ENCODE measurements around the gene SKI. TPM values are rescaled to one million over a fixed set of nuclear protein-coding genes. Genes with fewer than 3 reads are reported as not detected.

Gene SKI
- total RNA-seq, 1 donor, result 48.9 TPM

DNA sequence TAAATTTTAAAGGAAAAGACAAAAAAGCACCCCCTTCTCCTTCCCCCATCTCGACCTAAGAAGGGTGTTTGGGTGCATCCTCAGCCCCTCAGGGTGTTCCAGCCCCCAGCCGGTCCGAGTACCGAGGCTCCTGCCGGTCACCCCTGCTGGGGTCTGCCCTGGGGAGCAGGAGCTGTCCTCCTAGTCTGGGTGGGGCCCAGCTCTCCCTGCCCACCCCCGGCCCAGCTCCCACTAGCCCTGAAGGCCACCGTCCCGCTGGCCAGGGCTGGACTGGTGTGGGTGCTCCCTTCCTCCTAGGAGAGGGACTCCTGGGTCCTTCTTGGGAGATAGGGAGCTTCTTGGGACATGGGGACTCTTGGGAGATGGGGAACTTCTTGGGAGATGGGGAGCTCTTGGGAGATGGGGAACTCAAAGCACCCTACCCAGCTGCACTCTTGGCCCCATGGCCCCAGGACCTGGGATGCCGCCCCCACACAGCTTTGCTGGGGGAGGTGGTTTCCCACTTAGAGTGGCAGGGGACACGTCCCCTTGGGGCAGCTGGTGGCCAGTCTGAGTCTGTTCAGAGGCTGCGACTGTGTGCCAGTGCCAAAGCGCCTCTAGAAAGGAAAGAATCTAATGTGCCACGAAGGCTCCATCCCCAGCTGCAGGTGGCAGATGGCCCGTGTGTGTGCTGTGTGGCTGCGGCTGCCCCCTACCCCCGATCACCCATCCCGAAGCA lies 118.7 kb downstream of the SKI start:
- Histone ChIP-seq H3K79me2 (ENCODE audit: insufficient read depth, low read length) (no peaks in the 10 kb centered on the region), H3K36me3 (ENCODE audit: insufficient read depth, low read length) (no peaks in the 10 kb centered on the region), H3K27ac (ENCODE audit: low read depth, low read length) (no peak overlapping the region), H4K20me1 (ENCODE audit: insufficient read depth, low read length) (no peaks in the 10 kb centered on the region), H3K9me3 (ENCODE audit: low read depth, low read length) (no peaks in the 10 kb centered on the region), H3K27me3 (ENCODE audit: insufficient read depth, low read length) (no peaks in the 10 kb centered on the region), H3K4me2 (ENCODE audit: insufficient read depth, low read length) (no peak overlapping the region), H2AFZ (ENCODE audit: low read length) (no peak overlapping the region), H3K4me1 (ENCODE audit: insufficient read depth, low read length) (no peaks in the 10 kb centered on the region), H3K4me3 (ENCODE audit: insufficient read depth, low read length) (no peak overlapping the region)
- TF ChIP-seq, protein P1, sequence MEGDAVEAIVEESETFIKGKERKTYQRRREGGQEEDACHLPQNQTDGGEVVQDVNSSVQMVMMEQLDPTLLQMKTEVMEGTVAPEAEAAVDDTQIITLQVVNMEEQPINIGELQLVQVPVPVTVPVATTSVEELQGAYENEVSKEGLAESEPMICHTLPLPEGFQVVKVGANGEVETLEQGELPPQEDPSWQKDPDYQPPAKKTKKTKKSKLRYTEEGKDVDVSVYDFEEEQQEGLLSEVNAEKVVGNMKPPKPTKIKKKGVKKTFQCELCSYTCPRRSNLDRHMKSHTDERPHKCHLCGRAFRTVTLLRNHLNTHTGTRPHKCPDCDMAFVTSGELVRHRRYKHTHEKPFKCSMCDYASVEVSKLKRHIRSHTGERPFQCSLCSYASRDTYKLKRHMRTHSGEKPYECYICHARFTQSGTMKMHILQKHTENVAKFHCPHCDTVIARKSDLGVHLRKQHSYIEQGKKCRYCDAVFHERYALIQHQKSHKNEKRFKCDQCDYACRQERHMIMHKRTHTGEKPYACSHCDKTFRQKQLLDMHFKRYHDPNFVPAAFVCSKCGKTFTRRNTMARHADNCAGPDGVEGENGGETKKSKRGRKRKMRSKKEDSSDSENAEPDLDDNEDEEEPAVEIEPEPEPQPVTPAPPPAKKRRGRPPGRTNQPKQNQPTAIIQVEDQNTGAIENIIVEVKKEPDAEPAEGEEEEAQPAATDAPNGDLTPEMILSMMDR (IDR thresholded peaks at IDR 0.05; ENCODE audit: extremely low read depth, low read depth, low read length), result no peak
- peak; percentile 80 for DNase-seq (ENCODE audit: insufficient read length, low spot score, missing footprints)

DNA sequence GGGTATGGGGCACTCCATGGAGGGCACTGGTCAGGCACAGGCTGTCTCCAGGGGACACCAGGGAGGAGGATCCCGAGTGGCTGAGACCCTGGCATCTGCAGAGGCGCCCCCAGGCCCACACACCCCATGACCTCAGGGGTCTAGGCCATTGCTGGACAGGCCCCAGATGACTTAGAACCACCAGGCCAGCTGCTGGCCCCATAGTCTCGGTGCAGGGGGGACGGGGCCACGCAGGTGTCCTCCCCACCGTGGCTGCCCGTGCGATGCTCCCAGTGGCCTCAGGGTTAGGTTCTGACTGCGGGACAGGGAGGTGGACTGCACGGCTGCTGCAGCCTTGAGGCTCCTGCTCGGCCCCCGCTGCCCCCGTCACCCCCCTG lies 119.3 kb downstream of the SKI start:
- DNase-seq (ENCODE audit: insufficient read length, low spot score, missing footprints), result peak; percentile 84
- no peaks in the 10 kb centered on the region for H3K79me2 ChIP-seq (ENCODE audit: insufficient read depth, low read length)
- no peaks in the 10 kb centered on the region for H3K27me3 ChIP-seq (ENCODE audit: insufficient read depth, low read length)
- H4K20me1 ChIP-seq (ENCODE audit: insufficient read depth, low read length), result no peaks in the 10 kb centered on the region
- H2AFZ ChIP-seq (ENCODE audit: low read length), result no peak overlapping the region
- H3K9me3 ChIP-seq (ENCODE audit: low read depth, low read length), result no peaks in the 10 kb centered on the region
- H3K4me3 ChIP-seq (ENCODE audit: insufficient read depth, low read length), result no peak overlapping the region
- H3K36me3 ChIP-seq (ENCODE audit: insufficient read depth, low read length), result no peaks in the 10 kb centered on the region
- TF ChIP-seq, protein P1 (IDR thresholded peaks at IDR 0.05; ENCODE audit: extremely low read depth, low read depth, low read length), result no peak
- no peak overlapping the region for H3K4me2 ChIP-seq (ENCODE audit: insufficient read depth, low read length)
- H3K27ac ChIP-seq (ENCODE audit: low read depth, low read length), result no peak overlapping the region
- H3K4me1 ChIP-seq (ENCODE audit: insufficient read depth, low read length), result no peaks in the 10 kb centered on the region

DNA sequence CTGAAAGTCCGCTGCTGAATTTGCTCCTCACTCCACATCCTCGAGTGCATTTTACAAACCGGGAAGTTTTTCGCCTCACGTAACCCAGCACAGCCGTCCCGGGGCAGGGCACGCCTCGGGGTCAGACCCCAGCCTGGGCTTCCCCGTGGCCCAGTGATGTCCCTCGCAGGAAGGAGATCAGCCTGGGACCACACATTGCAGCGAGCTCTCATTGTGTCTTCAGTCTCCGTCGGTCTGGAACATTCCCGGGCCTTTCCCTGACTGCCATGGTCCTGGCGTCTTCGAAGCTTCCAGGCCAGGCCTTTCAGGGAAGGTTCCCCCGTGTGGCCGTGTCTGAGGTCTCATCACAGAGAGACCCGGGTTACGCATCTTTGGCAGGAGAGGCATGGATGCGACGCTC lies 119.8 kb downstream of the SKI start:
- Histone ChIP-seq H3K4me3 (ENCODE audit: insufficient read depth, low read length) (no peak overlapping the region), H3K79me2 (ENCODE audit: insufficient read depth, low read length) (no peaks in the 10 kb centered on the region), H3K27ac (ENCODE audit: low read depth, low read length) (no peak overlapping the region), H3K9me3 (ENCODE audit: low read depth, low read length) (no peaks in the 10 kb centered on the region), H3K4me2 (ENCODE audit: insufficient read depth, low read length) (no peak overlapping the region), H3K27me3 (ENCODE audit: insufficient read depth, low read length) (no peaks in the 10 kb centered on the region), H3K4me1 (ENCODE audit: insufficient read depth, low read length) (no peaks in the 10 kb centered on the region), H3K36me3 (ENCODE audit: insufficient read depth, low read length) (no peaks in the 10 kb centered on the region), H2AFZ (ENCODE audit: low read length) (no peak overlapping the region), H4K20me1 (ENCODE audit: insufficient read depth, low read length) (no peaks in the 10 kb centered on the region)
- peak; percentile 69 for DNase-seq (ENCODE audit: insufficient read length, low spot score, missing footprints)
- TF ChIP-seq, protein P1 (IDR thresholded peaks at IDR 0.05; ENCODE audit: extremely low read depth, low read depth, low read length), result no peak

DNA sequence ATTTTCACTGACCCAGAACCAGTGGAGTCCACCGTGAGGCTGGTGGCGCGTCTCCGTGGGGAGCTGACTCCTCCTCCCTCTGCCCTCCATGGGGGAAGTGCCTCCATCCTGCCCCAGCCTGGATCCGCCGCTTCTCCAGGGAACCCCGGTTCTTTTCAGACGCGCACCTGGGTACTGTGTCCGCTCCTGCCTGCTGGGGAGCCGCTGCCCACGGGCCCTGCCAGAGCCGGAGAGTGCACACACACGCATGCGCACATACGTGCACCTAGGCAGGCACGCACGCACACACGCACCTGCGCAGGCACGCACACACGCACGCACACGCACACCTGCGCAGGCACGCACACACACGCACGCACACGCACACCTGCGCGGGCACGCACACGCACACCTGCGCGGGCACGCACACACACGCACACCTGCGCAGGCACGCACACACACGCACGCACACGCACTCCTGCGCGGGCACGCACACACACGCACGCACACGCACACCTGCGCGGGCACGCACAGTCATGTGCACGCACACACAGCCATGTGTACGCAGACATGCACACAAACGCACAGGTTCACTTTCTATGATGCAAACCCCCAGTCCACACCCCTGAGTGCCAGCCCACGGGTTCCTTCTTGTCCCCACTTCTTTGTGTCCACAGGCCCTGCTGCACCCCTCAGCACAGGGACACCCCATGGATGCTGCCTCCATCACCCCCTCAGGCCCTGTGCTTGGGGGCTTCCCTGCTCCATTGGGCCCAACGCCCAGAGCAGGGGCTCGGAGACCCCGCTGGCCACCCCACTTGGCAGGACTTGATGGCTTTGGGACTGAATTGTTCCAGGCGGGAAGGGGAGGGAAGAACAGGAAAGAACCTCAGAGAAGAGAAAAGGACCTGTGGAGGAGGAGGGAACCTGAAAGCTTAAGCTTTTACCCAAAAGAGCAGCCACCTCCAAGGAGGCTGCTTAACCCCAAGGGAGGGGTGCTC lies 120.5 kb downstream of the SKI start:
- H3K4me2 ChIP-seq (ENCODE audit: insufficient read depth, low read length), result no peak overlapping the region
- H3K4me1 ChIP-seq (ENCODE audit: insufficient read depth, low read length), result no peaks in the 10 kb centered on the region
- no peaks in the 10 kb centered on the region for H3K79me2 ChIP-seq (ENCODE audit: insufficient read depth, low read length)
- H3K27ac ChIP-seq (ENCODE audit: low read depth, low read length), result no peak overlapping the region
- H3K36me3 ChIP-seq (ENCODE audit: insufficient read depth, low read length), result no peaks in the 10 kb centered on the region
- no peak overlapping the region for H3K4me3 ChIP-seq (ENCODE audit: insufficient read depth, low read length)
- no peaks in the 10 kb centered on the region for H3K9me3 ChIP-seq (ENCODE audit: low read depth, low read length)
- H3K27me3 ChIP-seq (ENCODE audit: insufficient read depth, low read length), result no peaks in the 10 kb centered on the region
- DNase-seq (ENCODE audit: insufficient read length, low spot score, missing footprints), result peak; percentile 78
- no peak overlapping the region for H2AFZ ChIP-seq (ENCODE audit: low read length)
- TF ChIP-seq, protein P1 (IDR thresholded peaks at IDR 0.05; ENCODE audit: extremely low read depth, low read depth, low read length), result no peak
- H4K20me1 ChIP-seq (ENCODE audit: insufficient read depth, low read length), result no peaks in the 10 kb centered on the region
